WTC11 (cell line): Measurements from ENCODE around the gene ESYT3. TPM values are rescaled to one million over a fixed set of nuclear protein-coding genes. Genes with fewer than 3 reads are reported as not detected.

ENCODE experiments used
- ATAC-seq: fragments of 200-7000 bp; cut with Tn5 transposase; 2 replicates; pipeline ENCODE4 v1.10.0; 2021; ENCODE audit warnings: mild to moderate bottlenecking, moderate library complexity
- CTCF ChIA-PET: fragments of 300-600 bp; sonication (Branson Sonifier 250); formaldehyde crosslinking; loops from one replicate; lab custom pipeline; 2021; ENCODE audit warnings: antibody characterized with exemption; lab: Charles Lee
- POLR2A ChIA-PET: fragments of 350-600 bp; sonication (Branson Sonifier 250); formaldehyde crosslinking; loops from one replicate; lab custom pipeline; 2021; ENCODE audit warnings: antibody characterized with exemption; lab: Charles Lee
- DNase-seq: peaks from one replicate; pipeline ENCODE4 v3.0.0; 2021; ENCODE audit warnings: low spot score
- H3K27ac Mint-ChIP-seq: 2 replicates; pipeline ENCODE4 v1.8.0; 2021; ENCODE audit warnings: mixed read lengths
- H3K27me3 Mint-ChIP-seq: 2 replicates; pipeline ENCODE4 v1.8.0; 2021; ENCODE audit warnings: low read depth, mild to moderate bottlenecking, moderate library complexity, mixed read lengths
- H3K36me3 Mint-ChIP-seq: 2 replicates; pipeline ENCODE4 v1.8.0; 2021; ENCODE audit warnings: mixed read lengths
- H3K4me1 Mint-ChIP-seq: 2 replicates; pipeline ENCODE4 v1.8.0; 2022; ENCODE audit warnings: mixed read lengths
- H3K4me3 Mint-ChIP-seq: 2 replicates; pipeline ENCODE4 v1.8.0; 2021; ENCODE audit warnings: mild to moderate bottlenecking, moderate library complexity, mixed read lengths
- H3K9me3 Mint-ChIP-seq: 2 replicates; pipeline ENCODE4 v1.8.0; 2021; ENCODE audit warnings: mixed read lengths
- ATF1 ChIP-seq: sonication (generic); formaldehyde crosslinking; IDR thresholded peaks from 2 replicates; pipeline ENCODE4 v1.8.1; 2023; ENCODE audit warnings: mild to moderate bottlenecking, moderate library complexity, missing genetic modification reagents
- EMX1 ChIP-seq: fragments of 250-450 bp; sonication (Bioruptor Pico); IDR thresholded peaks from 2 replicates; pipeline ENCODE4 v1.8.0; 2021; ENCODE audit warnings: mild to moderate bottlenecking
- NFYB ChIP-seq: sonication (generic); formaldehyde crosslinking; conservative IDR thresholded peaks from 2 replicates; pipeline ENCODE4 v1.8.0; 2022; ENCODE audit warnings: low read depth, missing genetic modification reagents
- ZNF121 ChIP-seq: sonication (generic); formaldehyde crosslinking; IDR thresholded peaks from 2 replicates; pipeline ENCODE4 v1.8.0; 2023; ENCODE audit warnings: missing genetic modification reagents
- ZNF219 ChIP-seq: sonication (generic); formaldehyde crosslinking; IDR thresholded peaks from 2 replicates; pipeline ENCODE4 v1.8.0; 2023; ENCODE audit warnings: missing genetic modification reagents, mild to moderate bottlenecking, borderline replicate concordance
- ZNF263 ChIP-seq: sonication (generic); formaldehyde crosslinking; IDR thresholded peaks from 2 replicates; pipeline ENCODE4 v1.8.1; 2022; ENCODE audit warnings: low read depth, mild to moderate bottlenecking, moderate library complexity, missing genetic modification reagents
- ZNF396 ChIP-seq: fragments of 250-450 bp; sonication (Bioruptor Pico); IDR thresholded peaks from 2 replicates; pipeline ENCODE4 v1.8.0; 2021; ENCODE audit warnings: mild to moderate bottlenecking, moderate library complexity, borderline replicate concordance
- total RNA-seq: library from RNA; stranded (reverse); gene quantifications from 3 replicates; pipeline ENCODE4 v1.2.3, GENCODE V29; 2021
- TF ChIP-seq, protein P1 (sequence below): sonication (generic); formaldehyde crosslinking; IDR thresholded peaks from 2 replicates; pipeline ENCODE4 v1.8.1; 2023; ENCODE audit warnings: mild to moderate bottlenecking, missing genetic modification reagents, moderate library complexity
- TF ChIP-seq, protein P2 (sequence below): sonication (generic); formaldehyde crosslinking; IDR thresholded peaks from 2 replicates; pipeline ENCODE4 v1.8.1; 2022; ENCODE audit warnings: missing genetic modification reagents, borderline replicate concordance
- TF ChIP-seq, protein P3 (sequence below): sonication (generic); formaldehyde crosslinking; IDR thresholded peaks from 2 replicates; pipeline ENCODE4 v1.8.0; 2023; ENCODE audit warnings: mild to moderate bottlenecking, missing genetic modification reagents
- TF ChIP-seq, protein P4 (sequence below): fragments of 250-450 bp; sonication (Bioruptor Pico); IDR thresholded peaks from 2 replicates; pipeline ENCODE4 v1.9.0; 2021; ENCODE audit warnings: mild to moderate bottlenecking, borderline replicate concordance
- TF ChIP-seq, protein P5 (sequence below): sonication (generic); formaldehyde crosslinking; IDR thresholded peaks from 2 replicates; pipeline ENCODE4 v1.8.1; 2022; ENCODE audit warnings: low read depth, mild to moderate bottlenecking, moderate library complexity, missing genetic modification reagents, borderline replicate concordance
- TF ChIP-seq, protein P6 (sequence below): sonication (generic); formaldehyde crosslinking; IDR thresholded peaks from 2 replicates; pipeline ENCODE4 v1.8.0; 2022; ENCODE audit warnings: mild to moderate bottlenecking, missing genetic modification reagents
- TF ChIP-seq, protein P7 (sequence below): sonication (generic); formaldehyde crosslinking; IDR thresholded peaks from 2 replicates; pipeline ENCODE4 v1.8.1; 2023; ENCODE audit warnings: mild to moderate bottlenecking, missing genetic modification reagents, borderline replicate concordance

ESYT3 gene
- total RNA-seq, 1 experiment from 2014 or later: 6.4 TPM

DNA sequence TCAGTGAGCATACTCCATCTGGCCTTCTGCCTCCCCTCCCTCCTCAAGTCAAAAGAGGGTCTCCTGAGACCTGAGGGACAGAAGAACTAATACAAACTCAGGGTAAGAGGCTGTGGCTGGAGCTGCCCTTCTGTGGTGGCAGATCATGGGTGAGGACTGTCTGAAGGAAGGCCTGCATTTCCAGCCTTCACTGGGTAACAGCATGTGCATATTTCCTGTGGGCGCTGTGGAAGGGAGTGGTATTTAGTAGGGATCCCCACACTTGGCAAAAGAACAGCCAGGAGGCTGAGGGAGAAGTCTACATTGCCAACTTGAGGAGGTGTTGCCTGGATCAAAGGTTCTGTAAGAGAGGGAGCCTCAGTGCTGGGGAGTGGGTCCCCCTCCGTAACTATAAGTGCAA, 10.1 kb upstream of the ESYT3 start:
- H3K27me3 Mint-ChIP-seq: peaks cover 55% of the 10 kb centered on the region
- no peak overlapping the region for H3K4me3 Mint-ChIP-seq
- no peak overlapping the region for H3K27ac Mint-ChIP-seq
- ATAC-seq (no peak), DNase-seq (no peak)
- peaks cover 28% of the 10 kb centered on the region for H3K9me3 Mint-ChIP-seq
- H3K36me3 Mint-ChIP-seq: peaks cover 20% of the 10 kb centered on the region
- peaks cover 10% of the 10 kb centered on the region; the same call in 1 of the 2 replicates for H3K4me1 Mint-ChIP-seq
- ChIA-PET CTCF (interaction anchor here (2.0 kb wide), 1 partner anchor 170 kb away, joined by 4 read pairs; the partner anchor contains the start of gene CEP70), POLR2A (no interaction called here)
- TF ChIP-seq, protein P1, sequence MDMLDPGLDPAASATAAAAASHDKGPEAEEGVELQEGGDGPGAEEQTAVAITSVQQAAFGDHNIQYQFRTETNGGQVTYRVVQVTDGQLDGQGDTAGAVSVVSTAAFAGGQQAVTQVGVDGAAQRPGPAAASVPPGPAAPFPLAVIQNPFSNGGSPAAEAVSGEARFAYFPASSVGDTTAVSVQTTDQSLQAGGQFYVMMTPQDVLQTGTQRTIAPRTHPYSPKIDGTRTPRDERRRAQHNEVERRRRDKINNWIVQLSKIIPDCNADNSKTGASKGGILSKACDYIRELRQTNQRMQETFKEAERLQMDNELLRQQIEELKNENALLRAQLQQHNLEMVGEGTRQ (CRISPR knock-in tag): no peak
- no peak for TF ChIP-seq ZNF263 (CRISPR knock-in tag)
- TF ChIP-seq, protein P2, sequence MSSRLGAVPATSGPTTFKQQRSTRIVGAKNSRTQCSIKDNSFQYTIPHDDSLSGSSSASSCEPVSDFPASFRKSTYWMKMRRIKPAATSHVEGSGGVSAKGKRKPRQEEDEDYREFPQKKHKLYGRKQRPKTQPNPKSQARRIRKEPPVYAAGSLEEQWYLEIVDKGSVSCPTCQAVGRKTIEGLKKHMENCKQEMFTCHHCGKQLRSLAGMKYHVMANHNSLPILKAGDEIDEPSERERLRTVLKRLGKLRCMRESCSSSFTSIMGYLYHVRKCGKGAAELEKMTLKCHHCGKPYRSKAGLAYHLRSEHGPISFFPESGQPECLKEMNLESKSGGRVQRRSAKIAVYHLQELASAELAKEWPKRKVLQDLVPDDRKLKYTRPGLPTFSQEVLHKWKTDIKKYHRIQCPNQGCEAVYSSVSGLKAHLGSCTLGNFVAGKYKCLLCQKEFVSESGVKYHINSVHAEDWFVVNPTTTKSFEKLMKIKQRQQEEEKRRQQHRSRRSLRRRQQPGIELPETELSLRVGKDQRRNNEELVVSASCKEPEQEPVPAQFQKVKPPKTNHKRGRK (CRISPR knock-in tag): no peak
- no peak for TF ChIP-seq ATF1
- TF ChIP-seq, protein P3, sequence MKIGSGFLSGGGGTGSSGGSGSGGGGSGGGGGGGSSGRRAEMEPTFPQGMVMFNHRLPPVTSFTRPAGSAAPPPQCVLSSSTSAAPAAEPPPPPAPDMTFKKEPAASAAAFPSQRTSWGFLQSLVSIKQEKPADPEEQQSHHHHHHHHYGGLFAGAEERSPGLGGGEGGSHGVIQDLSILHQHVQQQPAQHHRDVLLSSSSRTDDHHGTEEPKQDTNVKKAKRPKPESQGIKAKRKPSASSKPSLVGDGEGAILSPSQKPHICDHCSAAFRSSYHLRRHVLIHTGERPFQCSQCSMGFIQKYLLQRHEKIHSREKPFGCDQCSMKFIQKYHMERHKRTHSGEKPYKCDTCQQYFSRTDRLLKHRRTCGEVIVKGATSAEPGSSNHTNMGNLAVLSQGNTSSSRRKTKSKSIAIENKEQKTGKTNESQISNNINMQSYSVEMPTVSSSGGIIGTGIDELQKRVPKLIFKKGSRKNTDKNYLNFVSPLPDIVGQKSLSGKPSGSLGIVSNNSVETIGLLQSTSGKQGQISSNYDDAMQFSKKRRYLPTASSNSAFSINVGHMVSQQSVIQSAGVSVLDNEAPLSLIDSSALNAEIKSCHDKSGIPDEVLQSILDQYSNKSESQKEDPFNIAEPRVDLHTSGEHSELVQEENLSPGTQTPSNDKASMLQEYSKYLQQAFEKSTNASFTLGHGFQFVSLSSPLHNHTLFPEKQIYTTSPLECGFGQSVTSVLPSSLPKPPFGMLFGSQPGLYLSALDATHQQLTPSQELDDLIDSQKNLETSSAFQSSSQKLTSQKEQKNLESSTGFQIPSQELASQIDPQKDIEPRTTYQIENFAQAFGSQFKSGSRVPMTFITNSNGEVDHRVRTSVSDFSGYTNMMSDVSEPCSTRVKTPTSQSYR (CRISPR knock-in tag): no peak
- TF ChIP-seq NFYB (CRISPR knock-in tag): no peak
- TF ChIP-seq ZNF219 (CRISPR knock-in tag): no peak
- TF ChIP-seq ZNF396 (CRISPR knock-in tag): no peak
- TF ChIP-seq, protein P4, sequence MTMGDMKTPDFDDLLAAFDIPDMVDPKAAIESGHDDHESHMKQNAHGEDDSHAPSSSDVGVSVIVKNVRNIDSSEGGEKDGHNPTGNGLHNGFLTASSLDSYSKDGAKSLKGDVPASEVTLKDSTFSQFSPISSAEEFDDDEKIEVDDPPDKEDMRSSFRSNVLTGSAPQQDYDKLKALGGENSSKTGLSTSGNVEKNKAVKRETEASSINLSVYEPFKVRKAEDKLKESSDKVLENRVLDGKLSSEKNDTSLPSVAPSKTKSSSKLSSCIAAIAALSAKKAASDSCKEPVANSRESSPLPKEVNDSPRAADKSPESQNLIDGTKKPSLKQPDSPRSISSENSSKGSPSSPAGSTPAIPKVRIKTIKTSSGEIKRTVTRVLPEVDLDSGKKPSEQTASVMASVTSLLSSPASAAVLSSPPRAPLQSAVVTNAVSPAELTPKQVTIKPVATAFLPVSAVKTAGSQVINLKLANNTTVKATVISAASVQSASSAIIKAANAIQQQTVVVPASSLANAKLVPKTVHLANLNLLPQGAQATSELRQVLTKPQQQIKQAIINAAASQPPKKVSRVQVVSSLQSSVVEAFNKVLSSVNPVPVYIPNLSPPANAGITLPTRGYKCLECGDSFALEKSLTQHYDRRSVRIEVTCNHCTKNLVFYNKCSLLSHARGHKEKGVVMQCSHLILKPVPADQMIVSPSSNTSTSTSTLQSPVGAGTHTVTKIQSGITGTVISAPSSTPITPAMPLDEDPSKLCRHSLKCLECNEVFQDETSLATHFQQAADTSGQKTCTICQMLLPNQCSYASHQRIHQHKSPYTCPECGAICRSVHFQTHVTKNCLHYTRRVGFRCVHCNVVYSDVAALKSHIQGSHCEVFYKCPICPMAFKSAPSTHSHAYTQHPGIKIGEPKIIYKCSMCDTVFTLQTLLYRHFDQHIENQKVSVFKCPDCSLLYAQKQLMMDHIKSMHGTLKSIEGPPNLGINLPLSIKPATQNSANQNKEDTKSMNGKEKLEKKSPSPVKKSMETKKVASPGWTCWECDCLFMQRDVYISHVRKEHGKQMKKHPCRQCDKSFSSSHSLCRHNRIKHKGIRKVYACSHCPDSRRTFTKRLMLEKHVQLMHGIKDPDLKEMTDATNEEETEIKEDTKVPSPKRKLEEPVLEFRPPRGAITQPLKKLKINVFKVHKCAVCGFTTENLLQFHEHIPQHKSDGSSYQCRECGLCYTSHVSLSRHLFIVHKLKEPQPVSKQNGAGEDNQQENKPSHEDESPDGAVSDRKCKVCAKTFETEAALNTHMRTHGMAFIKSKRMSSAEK (CRISPR knock-in tag): no peak
- TF ChIP-seq, protein P5, sequence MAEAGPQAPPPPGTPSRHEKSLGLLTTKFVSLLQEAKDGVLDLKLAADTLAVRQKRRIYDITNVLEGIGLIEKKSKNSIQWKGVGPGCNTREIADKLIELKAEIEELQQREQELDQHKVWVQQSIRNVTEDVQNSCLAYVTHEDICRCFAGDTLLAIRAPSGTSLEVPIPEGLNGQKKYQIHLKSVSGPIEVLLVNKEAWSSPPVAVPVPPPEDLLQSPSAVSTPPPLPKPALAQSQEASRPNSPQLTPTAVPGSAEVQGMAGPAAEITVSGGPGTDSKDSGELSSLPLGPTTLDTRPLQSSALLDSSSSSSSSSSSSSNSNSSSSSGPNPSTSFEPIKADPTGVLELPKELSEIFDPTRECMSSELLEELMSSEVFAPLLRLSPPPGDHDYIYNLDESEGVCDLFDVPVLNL (CRISPR knock-in tag): no peak
- TF ChIP-seq, protein P6, sequence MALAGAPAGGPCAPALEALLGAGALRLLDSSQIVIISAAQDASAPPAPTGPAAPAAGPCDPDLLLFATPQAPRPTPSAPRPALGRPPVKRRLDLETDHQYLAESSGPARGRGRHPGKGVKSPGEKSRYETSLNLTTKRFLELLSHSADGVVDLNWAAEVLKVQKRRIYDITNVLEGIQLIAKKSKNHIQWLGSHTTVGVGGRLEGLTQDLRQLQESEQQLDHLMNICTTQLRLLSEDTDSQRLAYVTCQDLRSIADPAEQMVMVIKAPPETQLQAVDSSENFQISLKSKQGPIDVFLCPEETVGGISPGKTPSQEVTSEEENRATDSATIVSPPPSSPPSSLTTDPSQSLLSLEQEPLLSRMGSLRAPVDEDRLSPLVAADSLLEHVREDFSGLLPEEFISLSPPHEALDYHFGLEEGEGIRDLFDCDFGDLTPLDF (CRISPR knock-in tag): no peak
- TF ChIP-seq ZNF121 (CRISPR knock-in tag): no peak
- TF ChIP-seq, protein P7, sequence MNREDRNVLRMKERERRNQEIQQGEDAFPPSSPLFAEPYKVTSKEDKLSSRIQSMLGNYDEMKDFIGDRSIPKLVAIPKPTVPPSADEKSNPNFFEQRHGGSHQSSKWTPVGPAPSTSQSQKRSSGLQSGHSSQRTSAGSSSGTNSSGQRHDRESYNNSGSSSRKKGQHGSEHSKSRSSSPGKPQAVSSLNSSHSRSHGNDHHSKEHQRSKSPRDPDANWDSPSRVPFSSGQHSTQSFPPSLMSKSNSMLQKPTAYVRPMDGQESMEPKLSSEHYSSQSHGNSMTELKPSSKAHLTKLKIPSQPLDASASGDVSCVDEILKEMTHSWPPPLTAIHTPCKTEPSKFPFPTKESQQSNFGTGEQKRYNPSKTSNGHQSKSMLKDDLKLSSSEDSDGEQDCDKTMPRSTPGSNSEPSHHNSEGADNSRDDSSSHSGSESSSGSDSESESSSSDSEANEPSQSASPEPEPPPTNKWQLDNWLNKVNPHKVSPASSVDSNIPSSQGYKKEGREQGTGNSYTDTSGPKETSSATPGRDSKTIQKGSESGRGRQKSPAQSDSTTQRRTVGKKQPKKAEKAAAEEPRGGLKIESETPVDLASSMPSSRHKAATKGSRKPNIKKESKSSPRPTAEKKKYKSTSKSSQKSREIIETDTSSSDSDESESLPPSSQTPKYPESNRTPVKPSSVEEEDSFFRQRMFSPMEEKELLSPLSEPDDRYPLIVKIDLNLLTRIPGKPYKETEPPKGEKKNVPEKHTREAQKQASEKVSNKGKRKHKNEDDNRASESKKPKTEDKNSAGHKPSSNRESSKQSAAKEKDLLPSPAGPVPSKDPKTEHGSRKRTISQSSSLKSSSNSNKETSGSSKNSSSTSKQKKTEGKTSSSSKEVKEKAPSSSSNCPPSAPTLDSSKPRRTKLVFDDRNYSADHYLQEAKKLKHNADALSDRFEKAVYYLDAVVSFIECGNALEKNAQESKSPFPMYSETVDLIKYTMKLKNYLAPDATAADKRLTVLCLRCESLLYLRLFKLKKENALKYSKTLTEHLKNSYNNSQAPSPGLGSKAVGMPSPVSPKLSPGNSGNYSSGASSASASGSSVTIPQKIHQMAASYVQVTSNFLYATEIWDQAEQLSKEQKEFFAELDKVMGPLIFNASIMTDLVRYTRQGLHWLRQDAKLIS (CRISPR knock-in tag): no peak
- TF ChIP-seq EMX1 (CRISPR knock-in tag): no peak
